IMR-90 (cell line): ENCODE measurements around the gene MAPK11.

Experiments used
- POLR2A ChIP-seq: IDR thresholded peaks from 2 replicates; pipeline ENCODE4 v1.6.1; 2012; ENCODE audit warnings: mild to moderate bottlenecking, low read depth, low read length
- RAD21 ChIP-seq: IDR thresholded peaks from 2 replicates; pipeline ENCODE4 v1.6.1; 2012; ENCODE audit warnings: low read length, improper control_type of control experiment
- SMC3 ChIP-seq: fragments of 150-350 bp; IDR thresholded peaks from 2 replicates; pipeline ENCODE4 v1.6.1; 2016; ENCODE audit warnings: low read depth, mild to moderate bottlenecking, antibody characterized with exemption, low read length, moderate library complexity
- TF ChIP-seq, protein P1 (sequence below): conservative IDR thresholded peaks from 2 replicates; pipeline ENCODE4 v1.5.1; 2012; ENCODE audit warnings: mild to moderate bottlenecking, low read depth, low read length, improper control_type of control experiment
- TF ChIP-seq, protein P2 (sequence below): fragments of 150-350 bp; IDR thresholded peaks from 2 replicates; pipeline ENCODE4 v1.6.1; 2016; ENCODE audit warnings: low read depth, mild to moderate bottlenecking, low read length, moderate library complexity, borderline replicate concordance

- TF ChIP-seq, protein P1, sequence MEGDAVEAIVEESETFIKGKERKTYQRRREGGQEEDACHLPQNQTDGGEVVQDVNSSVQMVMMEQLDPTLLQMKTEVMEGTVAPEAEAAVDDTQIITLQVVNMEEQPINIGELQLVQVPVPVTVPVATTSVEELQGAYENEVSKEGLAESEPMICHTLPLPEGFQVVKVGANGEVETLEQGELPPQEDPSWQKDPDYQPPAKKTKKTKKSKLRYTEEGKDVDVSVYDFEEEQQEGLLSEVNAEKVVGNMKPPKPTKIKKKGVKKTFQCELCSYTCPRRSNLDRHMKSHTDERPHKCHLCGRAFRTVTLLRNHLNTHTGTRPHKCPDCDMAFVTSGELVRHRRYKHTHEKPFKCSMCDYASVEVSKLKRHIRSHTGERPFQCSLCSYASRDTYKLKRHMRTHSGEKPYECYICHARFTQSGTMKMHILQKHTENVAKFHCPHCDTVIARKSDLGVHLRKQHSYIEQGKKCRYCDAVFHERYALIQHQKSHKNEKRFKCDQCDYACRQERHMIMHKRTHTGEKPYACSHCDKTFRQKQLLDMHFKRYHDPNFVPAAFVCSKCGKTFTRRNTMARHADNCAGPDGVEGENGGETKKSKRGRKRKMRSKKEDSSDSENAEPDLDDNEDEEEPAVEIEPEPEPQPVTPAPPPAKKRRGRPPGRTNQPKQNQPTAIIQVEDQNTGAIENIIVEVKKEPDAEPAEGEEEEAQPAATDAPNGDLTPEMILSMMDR = no peak
- TF ChIP-seq, protein P2, sequence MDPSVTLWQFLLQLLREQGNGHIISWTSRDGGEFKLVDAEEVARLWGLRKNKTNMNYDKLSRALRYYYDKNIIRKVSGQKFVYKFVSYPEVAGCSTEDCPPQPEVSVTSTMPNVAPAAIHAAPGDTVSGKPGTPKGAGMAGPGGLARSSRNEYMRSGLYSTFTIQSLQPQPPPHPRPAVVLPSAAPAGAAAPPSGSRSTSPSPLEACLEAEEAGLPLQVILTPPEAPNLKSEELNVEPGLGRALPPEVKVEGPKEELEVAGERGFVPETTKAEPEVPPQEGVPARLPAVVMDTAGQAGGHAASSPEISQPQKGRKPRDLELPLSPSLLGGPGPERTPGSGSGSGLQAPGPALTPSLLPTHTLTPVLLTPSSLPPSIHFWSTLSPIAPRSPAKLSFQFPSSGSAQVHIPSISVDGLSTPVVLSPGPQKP = no peak
- no peak for TF ChIP-seq POLR2A
- TF ChIP-seq RAD21 = no peak
- TF ChIP-seq SMC3 = no peak
These were observed 27.7 kb downstream of the MAPK11 start for GRCh38 chr22:50242406-50242949.
